Panc1 (cell line): Measurements from ENCODE around the gene FAM187B. TPM values are rescaled to one million over a fixed set of nuclear protein-coding genes. Genes with fewer than 3 reads are reported as not detected.
A peak's percentile ranks its signal among the peaks of the same experiment; 100 is the strongest.

ENCODE experiments used
- ATAC-seq: fragments of 200-7000 bp; cut with Tn5 transposase; 2 replicates; pipeline ENCODE4 v1.9.1; 2020; ENCODE audit warnings: mild to moderate bottlenecking, moderate library complexity
- BruUV-seq: library from RNA; stranded (reverse); fragments of 400-500 nt; replicated peaks from 2 replicates; lab custom pipeline; 2021; lab: Mats Ljungman, UMichigan
- CTCF ChIA-PET: fragments of 300-600 bp; sonication (Branson Sonifier 250); formaldehyde crosslinking; loops from one replicate; lab custom pipeline; 2022; ENCODE audit warnings: antibody characterized with exemption; lab: Charles Lee
- POLR2A ChIA-PET: fragments of 300-600 bp; sonication (Branson Sonifier 250); formaldehyde crosslinking; loops from one replicate; lab custom pipeline; 2022; ENCODE audit warnings: antibody characterized with exemption; lab: Charles Lee
- DNase-seq: peaks from one replicate; pipeline ENCODE4 v3.0.0-alpha.2; 2010; ENCODE audit warnings: low read depth, low spot score
- H3K27ac ChIP-seq: 2 replicates; pipeline ENCODE4 v1.5.1; 2011; ENCODE audit warnings: mild to moderate bottlenecking, low read length, inconsistent platforms
- H3K27me3 ChIP-seq: fragments of 200-500 bp; sonication (Bioruptor generic); 2 replicates; pipeline ENCODE4 v1.6.0; 2014; ENCODE audit warnings: low read length, inconsistent platforms; ENCODE audit not compliant: control insufficient read depth, insufficient read depth
- H3K36me3 ChIP-seq: fragments of 200-500 bp; sonication (Bioruptor generic); 2 replicates; pipeline ENCODE4 v1.5.1; 2014; ENCODE audit warnings: inconsistent platforms, mild to moderate bottlenecking, low read length, moderate library complexity; ENCODE audit not compliant: control insufficient read depth, insufficient read depth
- H3K4me1 ChIP-seq: 2 replicates; pipeline ENCODE4 v1.5.1; 2011; ENCODE audit warnings: inconsistent platforms, mild to moderate bottlenecking, low read length, moderate library complexity; ENCODE audit not compliant: control insufficient read depth, insufficient read depth
- H3K4me3 ChIP-seq, 2 experiments: 2 replicates each; pipeline ENCODE4 v1.5.1; 2011 to 2012; ENCODE audit warnings: low read depth in 2 of 2, low read length in 2 of 2, mild to moderate bottlenecking in 2 of 2, inconsistent platforms in 1 of 2, moderate library complexity in 1 of 2
- H3K9me3 ChIP-seq: fragments of 200-500 bp; sonication (Bioruptor generic); 2 replicates; pipeline ENCODE4 v1.5.1; 2014; ENCODE audit warnings: low read depth, mild to moderate bottlenecking, inconsistent platforms, low read length, moderate library complexity; ENCODE audit not compliant: control insufficient read depth, insufficient read depth
- POLR2AphosphoS5 ChIP-seq: IDR thresholded peaks from 2 replicates; pipeline ENCODE4 v1.6.1; 2012; ENCODE audit warnings: mild to moderate bottlenecking, low read depth, low read length, moderate library complexity
- SIN3A ChIP-seq: IDR thresholded peaks from 2 replicates; pipeline ENCODE4 v1.6.1; 2012; ENCODE audit warnings: low read depth, mild to moderate bottlenecking, low read length, moderate library complexity, borderline replicate concordance; ENCODE audit not compliant: insufficient read depth
- TCF7L2 ChIP-seq: IDR thresholded peaks from 2 replicates; pipeline ENCODE4 v1.6.1; 2011; ENCODE audit warnings: mild to moderate bottlenecking, low read depth, low read length, inconsistent platforms
- in situ Hi-C: cut with HindIII; loops from 2 replicates; pipeline ENCODE4 v1.10.0; 2016; ENCODE audit warnings: low sequenced_read_pairs, low pct_unique_long_range_greater_than_20kb
- intact Hi-C: fragments of 100-400 bp; cut with micrococcal nuclease; formaldehyde crosslinking; loops from one replicate; pipeline ENCODE4 v1.10.0; 2022; ENCODE audit not compliant: unreplicated experiment
- total RNA-seq: library from RNA; stranded (reverse); gene quantifications from one replicate; pipeline ENCODE4 v1.2.1, GENCODE V29; 2021; ENCODE audit not compliant: unreplicated experiment
- TF ChIP-seq, protein P1 (sequence below), 2 experiments: IDR thresholded peaks; 2 replicates each; pipeline ENCODE4 v1.6.1; 2011 to 2012; ENCODE audit warnings: low read depth in 2 of 2, control low read depth in 1 of 2, low read length in 1 of 2, mild to moderate bottlenecking in 1 of 2, moderate library complexity in 1 of 2; ENCODE audit not compliant: insufficient read depth in 1 of 2
- TF ChIP-seq, protein P2 (sequence below): fragments of 450-650 bp; IDR thresholded peaks from 2 replicates; pipeline ENCODE4 v1.5.1; 2017; ENCODE audit warnings: mild to moderate bottlenecking

The FAM187B gene
- total RNA-seq, 1 experiment from 2014 or later = not detected

DNA sequence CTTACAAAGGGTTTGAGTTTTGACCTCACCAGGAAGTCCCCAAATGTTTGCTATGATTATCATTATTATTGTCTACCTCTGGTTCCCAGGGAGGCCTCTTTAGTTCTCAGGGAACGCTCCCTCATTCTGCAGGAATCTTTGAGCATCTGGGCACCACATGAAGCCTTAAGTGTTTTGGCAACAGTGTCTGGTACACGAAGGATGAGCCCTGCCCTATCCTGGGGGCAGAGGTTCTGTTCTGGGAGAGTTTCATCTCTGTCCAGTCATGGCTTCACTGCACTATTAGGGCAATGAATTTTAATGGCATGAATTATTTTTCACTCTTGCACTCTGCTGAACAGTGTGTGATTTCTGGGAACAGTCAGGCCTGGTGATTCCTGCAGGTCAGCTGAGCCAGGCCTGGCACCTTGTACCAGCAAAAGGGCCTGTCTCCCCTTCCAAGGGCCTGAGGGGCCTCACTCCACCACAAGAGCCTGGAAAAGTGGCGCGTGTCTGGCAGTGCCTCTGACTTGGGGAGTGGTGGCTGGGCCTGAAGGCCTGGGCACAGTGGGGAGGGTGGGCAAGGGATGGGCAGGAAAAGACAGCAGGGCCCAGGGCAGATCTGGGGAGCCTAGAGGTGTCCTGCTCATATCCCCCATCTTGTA, 4.6 kb downstream of the FAM187B start:
- DNase-seq (no peak), ATAC-seq (0 out of 2 replicates have a peak, but pooled peaks have one; percentile 18)
- Histone ChIP-seq H3K9me3 (no peaks in the 10 kb centered on the region), H3K4me3 (no peak overlapping the region), H3K27me3 (peaks cover 2% of the 10 kb centered on the region; the same call in 1 of the 2 replicates), H3K36me3 (no peaks in the 10 kb centered on the region), H3K4me1 (no peaks in the 10 kb centered on the region), H3K27ac (no peak overlapping the region)
- BruUV-seq = no TSS peak
- in situ Hi-C loops (no loop called here), intact Hi-C loops (no loop called here)
- TF ChIP-seq SIN3A = no peak
- POLR2A ChIA-PET = no interaction called here
- CTCF ChIA-PET = no interaction called here

DNA sequence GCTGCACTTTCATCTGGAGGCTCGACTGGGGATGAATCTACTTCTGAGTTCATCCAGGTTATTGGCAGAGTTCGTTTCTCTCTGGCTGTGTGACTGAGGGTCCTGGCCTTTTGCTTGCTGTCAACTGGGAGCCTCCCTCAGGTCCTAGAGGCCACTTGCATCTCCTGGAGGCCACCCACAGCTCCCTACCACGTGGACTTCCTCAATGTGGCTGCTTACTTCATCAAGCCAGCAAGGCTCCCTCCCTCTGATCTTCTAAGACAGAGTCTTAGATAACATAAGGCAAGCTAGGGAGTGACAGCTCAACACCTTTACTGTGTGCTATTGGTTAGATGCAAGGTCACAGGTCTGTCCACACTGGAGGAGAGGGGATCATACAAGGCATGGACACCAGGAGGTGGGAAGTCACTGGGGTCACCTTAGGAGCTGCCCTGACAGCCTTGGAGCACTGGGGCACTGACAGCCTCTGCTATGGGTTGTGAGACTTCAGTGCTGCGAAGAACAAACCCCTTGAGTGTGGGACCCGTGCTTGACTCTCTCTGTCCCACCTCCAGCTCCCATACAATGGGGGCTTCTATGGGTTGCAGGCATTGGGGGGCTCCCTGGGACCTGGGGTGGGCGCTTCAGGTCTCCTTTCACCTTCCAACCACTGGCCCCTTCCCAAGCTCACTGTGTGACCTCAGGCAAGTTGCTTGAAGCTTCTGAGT, 5.3 kb downstream of the FAM187B start:
- Histone ChIP-seq H3K4me1 (no peaks in the 10 kb centered on the region), H3K4me3 (no peak overlapping the region), H3K36me3 (no peaks in the 10 kb centered on the region), H3K9me3 (no peaks in the 10 kb centered on the region), H3K27me3 (peaks cover 2% of the 10 kb centered on the region; the same call in 1 of the 2 replicates), H3K27ac (no peak overlapping the region)
- no TSS peak for BruUV-seq
- ChIA-PET POLR2A (no interaction called here), CTCF (no interaction called here)
- intact Hi-C loops (no loop called here), in situ Hi-C loops (no loop called here)
- no peak for DNase-seq
- no peak for TF ChIP-seq TCF7L2
- TF ChIP-seq, protein P1, sequence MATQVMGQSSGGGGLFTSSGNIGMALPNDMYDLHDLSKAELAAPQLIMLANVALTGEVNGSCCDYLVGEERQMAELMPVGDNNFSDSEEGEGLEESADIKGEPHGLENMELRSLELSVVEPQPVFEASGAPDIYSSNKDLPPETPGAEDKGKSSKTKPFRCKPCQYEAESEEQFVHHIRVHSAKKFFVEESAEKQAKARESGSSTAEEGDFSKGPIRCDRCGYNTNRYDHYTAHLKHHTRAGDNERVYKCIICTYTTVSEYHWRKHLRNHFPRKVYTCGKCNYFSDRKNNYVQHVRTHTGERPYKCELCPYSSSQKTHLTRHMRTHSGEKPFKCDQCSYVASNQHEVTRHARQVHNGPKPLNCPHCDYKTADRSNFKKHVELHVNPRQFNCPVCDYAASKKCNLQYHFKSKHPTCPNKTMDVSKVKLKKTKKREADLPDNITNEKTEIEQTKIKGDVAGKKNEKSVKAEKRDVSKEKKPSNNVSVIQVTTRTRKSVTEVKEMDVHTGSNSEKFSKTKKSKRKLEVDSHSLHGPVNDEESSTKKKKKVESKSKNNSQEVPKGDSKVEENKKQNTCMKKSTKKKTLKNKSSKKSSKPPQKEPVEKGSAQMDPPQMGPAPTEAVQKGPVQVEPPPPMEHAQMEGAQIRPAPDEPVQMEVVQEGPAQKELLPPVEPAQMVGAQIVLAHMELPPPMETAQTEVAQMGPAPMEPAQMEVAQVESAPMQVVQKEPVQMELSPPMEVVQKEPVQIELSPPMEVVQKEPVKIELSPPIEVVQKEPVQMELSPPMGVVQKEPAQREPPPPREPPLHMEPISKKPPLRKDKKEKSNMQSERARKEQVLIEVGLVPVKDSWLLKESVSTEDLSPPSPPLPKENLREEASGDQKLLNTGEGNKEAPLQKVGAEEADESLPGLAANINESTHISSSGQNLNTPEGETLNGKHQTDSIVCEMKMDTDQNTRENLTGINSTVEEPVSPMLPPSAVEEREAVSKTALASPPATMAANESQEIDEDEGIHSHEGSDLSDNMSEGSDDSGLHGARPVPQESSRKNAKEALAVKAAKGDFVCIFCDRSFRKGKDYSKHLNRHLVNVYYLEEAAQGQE (IDR thresholded peaks at IDR 0.05; ENCODE audit: insufficient read depth in 1 of 2, low read depth in 2 of 2, low read length in 1 of 2) = no peak
- no peak for TF ChIP-seq SIN3A
- TF ChIP-seq, protein P2, sequence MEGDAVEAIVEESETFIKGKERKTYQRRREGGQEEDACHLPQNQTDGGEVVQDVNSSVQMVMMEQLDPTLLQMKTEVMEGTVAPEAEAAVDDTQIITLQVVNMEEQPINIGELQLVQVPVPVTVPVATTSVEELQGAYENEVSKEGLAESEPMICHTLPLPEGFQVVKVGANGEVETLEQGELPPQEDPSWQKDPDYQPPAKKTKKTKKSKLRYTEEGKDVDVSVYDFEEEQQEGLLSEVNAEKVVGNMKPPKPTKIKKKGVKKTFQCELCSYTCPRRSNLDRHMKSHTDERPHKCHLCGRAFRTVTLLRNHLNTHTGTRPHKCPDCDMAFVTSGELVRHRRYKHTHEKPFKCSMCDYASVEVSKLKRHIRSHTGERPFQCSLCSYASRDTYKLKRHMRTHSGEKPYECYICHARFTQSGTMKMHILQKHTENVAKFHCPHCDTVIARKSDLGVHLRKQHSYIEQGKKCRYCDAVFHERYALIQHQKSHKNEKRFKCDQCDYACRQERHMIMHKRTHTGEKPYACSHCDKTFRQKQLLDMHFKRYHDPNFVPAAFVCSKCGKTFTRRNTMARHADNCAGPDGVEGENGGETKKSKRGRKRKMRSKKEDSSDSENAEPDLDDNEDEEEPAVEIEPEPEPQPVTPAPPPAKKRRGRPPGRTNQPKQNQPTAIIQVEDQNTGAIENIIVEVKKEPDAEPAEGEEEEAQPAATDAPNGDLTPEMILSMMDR = no peak
- TF ChIP-seq POLR2AphosphoS5 = no peak
- ATAC-seq = no peak
